Suprapubic skin (tissue), 4 donors: ENCODE data around the gene DCBLD1. TPM values are rescaled to one million over a fixed set of nuclear protein-coding genes. Genes with fewer than 3 reads are reported as not detected.

Experiments
- DNase-seq, 2 donors: peaks; one replicate each; pipeline ENCODE4 v3.0.0-alpha.2; 2019; ENCODE audit warnings: low spot score in 2 of 2
- H3K27ac ChIP-seq: fragments of 200-600 bp; sonication (generic); one replicate; pipeline ENCODE4 v1.5.1; 2019
- H3K27me3 ChIP-seq: fragments of 200-600 bp; sonication (generic); one replicate; pipeline ENCODE4 v1.5.1; 2019
- H3K36me3 ChIP-seq: fragments of 200-600 bp; sonication (generic); one replicate; pipeline ENCODE4 v1.5.1; 2019
- H3K4me1 ChIP-seq: fragments of 200-600 bp; sonication (generic); one replicate; pipeline ENCODE4 v1.5.1; 2019
- H3K4me3 ChIP-seq: fragments of 200-600 bp; sonication (generic); one replicate; pipeline ENCODE4 v1.5.1; 2019; ENCODE audit warnings: mild to moderate bottlenecking
- H3K9me3 ChIP-seq: fragments of 200-600 bp; sonication (generic); one replicate; pipeline ENCODE4 v1.5.1; 2019
- CTCF ChIP-seq, 2 donors: fragments of 200-600 bp in 1 of 2; fragments of 450-650 bp in 1 of 2; sonication (generic) in 1 of 2; IDR thresholded peaks; one replicate each; pipeline ENCODE4 v1.5.1; 2016 to 2019; ENCODE audit warnings: antibody characterized with exemption in 2 of 2, mild to moderate bottlenecking in 1 of 2, moderate library complexity in 1 of 2
- EP300 ChIP-seq: sonication (generic); formaldehyde crosslinking; IDR thresholded peaks from one replicate; pipeline ENCODE4 v1.6.1; 2017; ENCODE audit warnings: antibody characterized with exemption
- POLR2A ChIP-seq, 2 donors: fragments of 450-650 bp; IDR thresholded peaks; one replicate each; pipeline ENCODE4 v1.6.1; 2017; ENCODE audit warnings: antibody characterized with exemption in 2 of 2, mild to moderate bottlenecking in 2 of 2, moderate library complexity in 2 of 2
- POLR2AphosphoS5 ChIP-seq, 3 donors: sonication (generic); formaldehyde crosslinking; IDR thresholded peaks; one replicate each; pipeline ENCODE4 v1.6.1; 2017; ENCODE audit warnings: antibody characterized with exemption in 3 of 3
- WGBS: methylation state at CpG from one replicate; pipeline ENCODE4 v1.1.5; 2018; 5-methylcytosine and 5-hydroxymethylcytosine counted together
- total RNA-seq, 4 donors: library from RNA; depleted of rRNA; stranded (reverse); fragments of >200 nt; gene quantifications; one replicate each; pipeline ENCODE4 v1.1.0, GENCODE V29; 2016

Gene DCBLD1
- total RNA-seq, 4 donors from 2014 or later = 3.6 to 15.7 (median 4.9) TPM

- WGBS = 82% methylated on average over 5 of the region's 5 CpGs
- H3K36me3 ChIP-seq = no peaks in the 10 kb centered on the region
- H3K27ac ChIP-seq = no peak overlapping the region
- H3K4me3 ChIP-seq = no peak overlapping the region
- TF ChIP-seq CTCF (IDR thresholded peaks at IDR 0.05) (no peak), POLR2A (IDR thresholded peaks at IDR 0.05) (no peak), POLR2AphosphoS5 (IDR thresholded peaks at IDR 0.05) (no peak), EP300 (no peak)
- H3K4me1 ChIP-seq = no peaks in the 10 kb centered on the region
- H3K9me3 ChIP-seq = no peaks in the 10 kb centered on the region
- DNase-seq = no peak
- H3K27me3 ChIP-seq = no peaks in the 10 kb centered on the region
Observed at GRCh38 chr6:117531809-117532725, 49.6 kb downstream of the DCBLD1 start.

- WGBS = 89% methylated on average over 4 of the region's 4 CpGs
- Histone ChIP-seq H3K4me3 (no peak overlapping the region), H3K27ac (no peak overlapping the region), H3K36me3 (no peaks in the 10 kb centered on the region), H3K4me1 (no peaks in the 10 kb centered on the region), H3K27me3 (no peaks in the 10 kb centered on the region), H3K9me3 (no peaks in the 10 kb centered on the region)
- DNase-seq = no peak
- no peak for TF ChIP-seq CTCF (IDR thresholded peaks at IDR 0.05)
- no peak for TF ChIP-seq EP300
- TF ChIP-seq POLR2AphosphoS5 (IDR thresholded peaks at IDR 0.05) = no peak
- no peak for TF ChIP-seq POLR2A (IDR thresholded peaks at IDR 0.05)
Observed at GRCh38 chr6:117533775-117534174, 51.3 kb downstream of the DCBLD1 start.

GRCh38 chr6:117534974-117535373 is 52.5 kb downstream of the DCBLD1 start:
- Histone ChIP-seq H3K27me3 (no peaks in the 10 kb centered on the region), H3K27ac (no peak overlapping the region), H3K36me3 (peaks cover 3% of the 10 kb centered on the region), H3K4me1 (no peaks in the 10 kb centered on the region), H3K4me3 (no peak overlapping the region), H3K9me3 (no peaks in the 10 kb centered on the region)
- no peak for DNase-seq
- no peak for TF ChIP-seq CTCF (IDR thresholded peaks at IDR 0.05)
- no peak for TF ChIP-seq EP300
- TF ChIP-seq POLR2AphosphoS5 (IDR thresholded peaks at IDR 0.05) = no peak
- no peak for TF ChIP-seq POLR2A (IDR thresholded peaks at IDR 0.05)
- WGBS = 70% methylated on average over 3 of the region's 3 CpGs

- 88% methylated on average over 4 of the region's 4 CpGs for WGBS
- no peaks in the 10 kb centered on the region for H3K4me1 ChIP-seq
- H3K27ac ChIP-seq = no peak overlapping the region
- H3K27me3 ChIP-seq = no peaks in the 10 kb centered on the region
- TF ChIP-seq EP300 (no peak), POLR2A (IDR thresholded peaks at IDR 0.05) (no peak), CTCF (IDR thresholded peaks at IDR 0.05) (no peak), POLR2AphosphoS5 (IDR thresholded peaks at IDR 0.05) (no peak)
- peaks cover 3% of the 10 kb centered on the region for H3K36me3 ChIP-seq
- DNase-seq = no peak
- H3K9me3 ChIP-seq = no peaks in the 10 kb centered on the region
- no peak overlapping the region for H3K4me3 ChIP-seq
Observed at GRCh38 chr6:117536317-117536716, 53.8 kb downstream of the DCBLD1 start.

- no peak for DNase-seq
- Histone ChIP-seq H3K27ac (no peak overlapping the region), H3K36me3 (peaks cover 10% of the 10 kb centered on the region), H3K9me3 (no peaks in the 10 kb centered on the region), H3K27me3 (no peaks in the 10 kb centered on the region), H3K4me1 (no peaks in the 10 kb centered on the region), H3K4me3 (no peak overlapping the region)
- 90% methylated on average over 9 of the region's 9 CpGs for WGBS
- no peak for TF ChIP-seq CTCF (IDR thresholded peaks at IDR 0.05)
- no peak for TF ChIP-seq POLR2AphosphoS5 (IDR thresholded peaks at IDR 0.05)
- TF ChIP-seq EP300 = no peak
- TF ChIP-seq POLR2A (IDR thresholded peaks at IDR 0.05) = no peak
Observed at GRCh38 chr6:117538615-117539014, 56.1 kb downstream of the DCBLD1 start.
